ENCODE data around the gene PHACTR2. TPM values are rescaled to one million over a fixed set of nuclear protein-coding genes. Genes with fewer than 3 reads are reported as not detected.

PHACTR2 gene
- total and polyA plus RNA-seq, 2 of the 13 experiments (the other 11 are each of a cell fraction or from before 2014, with no cell fraction given): 11.3 to 28.2 TPM

DNA sequence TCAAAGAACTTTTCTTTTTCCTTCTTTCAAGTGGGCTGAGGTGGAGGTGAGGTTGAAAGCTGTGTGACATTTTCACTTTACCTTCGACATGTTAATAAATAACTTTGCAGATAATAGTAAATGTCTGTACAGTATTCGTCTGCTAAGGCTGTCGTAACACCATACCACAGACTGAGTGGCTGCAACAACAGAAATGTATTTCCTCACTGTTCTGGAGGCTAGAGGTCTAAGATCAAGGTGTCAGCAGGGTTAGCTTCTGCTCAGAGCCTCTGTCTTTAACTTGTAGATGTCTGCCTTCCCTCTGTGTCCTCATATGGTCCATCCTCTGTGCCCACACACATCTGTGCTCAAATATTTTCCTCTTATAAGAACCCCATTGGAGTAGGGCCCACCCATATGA is 14.9 kb downstream of the PHACTR2 start (continued):
- TF ChIP-seq ZNF629 (CRISPR knock-in tag; conservative IDR thresholded peaks at IDR 0.05) (no peak), NFIC (IDR thresholded peaks at IDR 0.05; ENCODE audit: low read length) (peak; percentile 67; the same call in 1 of the 2 replicates), SP1 (IDR thresholded peaks at IDR 0.05) (no peak), SP1 (CRISPR knock-in tag; IDR thresholded peaks at IDR 0.05) (no peak), ZNF282 (IDR thresholded peaks at IDR 0.05; ENCODE audit: partially characterized antibody) (no peak), ZNF678 (CRISPR knock-in tag; IDR thresholded peaks at IDR 0.05) (no peak), STAG1 (CRISPR knock-in tag; IDR thresholded peaks at IDR 0.05) (no peak), MBNL3 (CRISPR knock-in tag; conservative IDR thresholded peaks at IDR 0.05) (no peak), ZNF768 (CRISPR knock-in tag; IDR thresholded peaks at IDR 0.05) (no peak), ZNF556 (CRISPR knock-in tag; IDR thresholded peaks at IDR 0.05; ENCODE audit: borderline replicate concordance) (no peak), ZNF496 (CRISPR knock-in tag; IDR thresholded peaks at IDR 0.05; ENCODE audit: insufficient replicate concordance) (no peak), IKZF4 (CRISPR knock-in tag; IDR thresholded peaks at IDR 0.05; ENCODE audit: borderline replicate concordance, low read depth, not compliant biosample characterization) (peak; percentile 19), ZNF609 (CRISPR knock-in tag; IDR thresholded peaks at IDR 0.05; ENCODE audit: borderline replicate concordance) (peak; percentile 66; the same call in 1 of the 2 replicates), TOPORS (CRISPR knock-in tag; IDR thresholded peaks at IDR 0.05) (peak; percentile 48; the same call in 1 of the 2 replicates), DRAP1 (CRISPR knock-in tag; IDR thresholded peaks at IDR 0.05) (peak; percentile 63), POLR2G (IDR thresholded peaks at IDR 0.05; ENCODE audit: low read depth, low read length) (no peak), ZNF777 (CRISPR knock-in tag; IDR thresholded peaks at IDR 0.05) (no peak), AGO1 (IDR thresholded peaks at IDR 0.05; ENCODE audit: low read depth, low read length, poor library complexity, severe bottlenecking) (no peak), SETDB1 (CRISPR knock-in tag; IDR thresholded peaks at IDR 0.05; ENCODE audit: borderline replicate concordance) (no peak), JDP2 (CRISPR knock-in tag; IDR thresholded peaks at IDR 0.05; ENCODE audit: borderline replicate concordance) (no peak), MIER3 (CRISPR knock-in tag; IDR thresholded peaks at IDR 0.05; ENCODE audit: borderline replicate concordance) (peak; percentile 86; the same call in 1 of the 2 replicates), ZNF788 (CRISPR knock-in tag; IDR thresholded peaks at IDR 0.05; ENCODE audit: borderline replicate concordance) (no peak), ZNF776 (CRISPR knock-in tag; IDR thresholded peaks at IDR 0.05) (no peak)
- TF ChIP-seq, protein P1, sequence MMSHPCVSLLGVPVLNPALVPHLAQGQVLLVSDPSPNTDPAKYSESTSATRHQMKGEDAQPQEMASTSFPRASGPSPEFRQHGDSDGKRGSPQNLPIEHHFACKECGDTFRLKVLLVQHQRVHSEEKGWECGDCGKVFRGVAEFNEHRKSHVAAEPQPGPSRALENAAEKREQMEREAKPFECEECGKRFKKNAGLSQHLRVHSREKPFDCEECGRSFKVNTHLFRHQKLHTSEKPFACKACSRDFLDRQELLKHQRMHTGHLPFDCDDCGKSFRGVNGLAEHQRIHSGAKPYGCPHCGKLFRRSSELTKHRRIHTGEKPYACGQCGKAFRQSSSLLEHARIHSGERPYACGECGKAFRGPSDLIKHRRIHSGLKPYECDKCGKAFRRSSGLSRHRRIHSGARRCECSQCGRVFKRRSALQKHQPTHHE (CRISPR knock-in tag; IDR thresholded peaks at IDR 0.05; ENCODE audit: borderline replicate concordance): no peak

All from HepG2 (cell line).